SK-N-SH treated with all-trans-retinoic acid at 6 μM for 48 hours (cell line): Measurements from ENCODE around the gene FAF1.

Experiments
- ATAC-seq: fragments of 200-7000 bp; cut with Tn5 transposase; 3 replicates; pipeline ENCODE4 v1.9.1; 2020; ENCODE audit warnings: mild to moderate bottlenecking, moderate library complexity
- ARNTL ChIP-seq: fragments of 450-650 bp; formaldehyde crosslinking; IDR thresholded peaks from 2 replicates; pipeline ENCODE4 v1.5.0; 2020; ENCODE audit warnings: low read depth, mild to moderate bottlenecking, moderate library complexity, borderline replicate concordance
- BACH2 ChIP-seq: fragments of 250-450 bp; sonication (Bioruptor Pico); IDR thresholded peaks from 2 replicates; pipeline ENCODE4 v1.9.0; 2021; ENCODE audit warnings: mild to moderate bottlenecking, borderline replicate concordance
- CSDC2 ChIP-seq: fragments of 250-450 bp; sonication (Bioruptor Pico); IDR thresholded peaks from 2 replicates; pipeline ENCODE4 v1.5.0; 2020; ENCODE audit warnings: mild to moderate bottlenecking, moderate library complexity
- CSRNP3 ChIP-seq: fragments of 250-450 bp; sonication (Bioruptor Pico); IDR thresholded peaks from 2 replicates; pipeline ENCODE4 v1.5.1; 2021; ENCODE audit warnings: mild to moderate bottlenecking, moderate library complexity
- GLIS3 ChIP-seq: fragments of 250-450 bp; sonication (Bioruptor Pico); IDR thresholded peaks from 2 replicates; pipeline ENCODE4 v1.5.0; 2020; ENCODE audit warnings: mild to moderate bottlenecking, moderate library complexity
- ISL1 ChIP-seq: fragments of 250-450 bp; sonication (Bioruptor Pico); IDR thresholded peaks from 2 replicates; pipeline ENCODE4 v2.1.2; 2022; ENCODE audit warnings: mild to moderate bottlenecking, moderate library complexity
- OSR1 ChIP-seq: fragments of 250-450 bp; sonication (Bioruptor Pico); IDR thresholded peaks from 2 replicates; pipeline ENCODE4 v1.8.0; 2022; ENCODE audit warnings: moderate library complexity, mild to moderate bottlenecking, inconsistent platforms
- PATZ1 ChIP-seq: fragments of 250-450 bp; sonication (Bioruptor Pico); IDR thresholded peaks from 2 replicates; pipeline ENCODE4 v1.8.0; 2020; ENCODE audit warnings: mild to moderate bottlenecking, moderate library complexity, borderline replicate concordance
- POU6F1 ChIP-seq: fragments of 250-450 bp; sonication (Bioruptor Pico); IDR thresholded peaks from 2 replicates; pipeline ENCODE4 v1.8.0; 2021; ENCODE audit warnings: low read depth, mild to moderate bottlenecking, moderate library complexity, borderline replicate concordance
- PPARA ChIP-seq: fragments of 250-450 bp; sonication (Bioruptor Pico); IDR thresholded peaks from 2 replicates; pipeline ENCODE4 v1.5.0; 2020; ENCODE audit warnings: mild to moderate bottlenecking, borderline replicate concordance
- RARB ChIP-seq: fragments of 250-450 bp; sonication (Bioruptor Pico); IDR thresholded peaks from 2 replicates; pipeline ENCODE4 v1.8.0; 2021; ENCODE audit warnings: mild to moderate bottlenecking, moderate library complexity
- SNAI2 ChIP-seq: fragments of 250-450 bp; sonication (Bioruptor Pico); IDR thresholded peaks from 2 replicates; pipeline ENCODE4 v1.5.0; 2020; ENCODE audit warnings: mild to moderate bottlenecking, moderate library complexity
- TCF4 ChIP-seq: fragments of 250-450 bp; sonication (Bioruptor Pico); IDR thresholded peaks from 2 replicates; pipeline ENCODE4 v1.8.0; 2021; ENCODE audit warnings: mild to moderate bottlenecking, moderate library complexity, borderline replicate concordance
- TOX ChIP-seq: fragments of 250-450 bp; sonication (Bioruptor Pico); IDR thresholded peaks from 2 replicates; pipeline ENCODE4 v1.8.0; 2021; ENCODE audit warnings: mild to moderate bottlenecking, moderate library complexity, borderline replicate concordance
- ZC3H10 ChIP-seq: fragments of 250-450 bp; sonication (Bioruptor Pico); IDR thresholded peaks from 2 replicates; pipeline ENCODE4 v1.5.1; 2021; ENCODE audit warnings: mild to moderate bottlenecking, moderate library complexity
- ZFP3 ChIP-seq: fragments of 250-450 bp; sonication (Bioruptor Pico); IDR thresholded peaks from 2 replicates; pipeline ENCODE4 v1.5.0; 2020; ENCODE audit warnings: mild to moderate bottlenecking, moderate library complexity
- ZFP30 ChIP-seq: fragments of 450-650 bp; formaldehyde crosslinking; IDR thresholded peaks from 2 replicates; pipeline ENCODE4 v1.5.0; 2022; ENCODE audit warnings: mild to moderate bottlenecking, moderate library complexity
- ZNF565 ChIP-seq: fragments of 450-650 bp; formaldehyde crosslinking; conservative IDR thresholded peaks from 2 replicates; pipeline ENCODE4 v1.5.0; 2020; ENCODE audit warnings: low read depth, mild to moderate bottlenecking, moderate library complexity
- ZNF70 ChIP-seq: fragments of 450-650 bp; formaldehyde crosslinking; IDR thresholded peaks from 2 replicates; pipeline ENCODE4 v1.5.0; 2020; ENCODE audit warnings: mild to moderate bottlenecking, moderate library complexity
- ZNF8 ChIP-seq: fragments of 450-650 bp; formaldehyde crosslinking; IDR thresholded peaks from 2 replicates; pipeline ENCODE4 v1.5.0; 2020; ENCODE audit warnings: mild to moderate bottlenecking, moderate library complexity

FAF1 gene

GRCh38 chr1:50969611-50970508 lies 9.8 kb upstream of the FAF1 start, which contains the start of gene CDKN2C:
Gene CDKN2C, plus strand, starts transcription at chr1:50970245. Its CDS starts 124 bp downstream, at chr1:50970369.
- no peak for TF ChIP-seq ZFP30 (CRISPR knock-in tag)
- TF ChIP-seq GLIS3 (CRISPR knock-in tag), result no peak
- TF ChIP-seq ZNF8 (CRISPR knock-in tag), result no peak
- TF ChIP-seq RARB (CRISPR knock-in tag), result no peak
- no peak for TF ChIP-seq TCF4 (CRISPR knock-in tag)
- no peak for TF ChIP-seq ZC3H10 (CRISPR knock-in tag)
- no peak for TF ChIP-seq CSRNP3 (CRISPR knock-in tag)
- TF ChIP-seq ZNF565 (CRISPR knock-in tag), result no peak
- no peak for TF ChIP-seq CSDC2 (CRISPR knock-in tag)
- TF ChIP-seq ISL1 (CRISPR knock-in tag), result no peak
- no peak for TF ChIP-seq SNAI2 (CRISPR knock-in tag)
- no peak for TF ChIP-seq TOX (CRISPR knock-in tag)
- TF ChIP-seq, all 23 proteins: peak for 0

GRCh38 chr1:50968821-50969610 lies 8.9 kb upstream of the FAF1 start:
- TF ChIP-seq ZNF8 (CRISPR knock-in tag), result no peak
- TF ChIP-seq, all 23 proteins: peak for 0
- ATAC-seq, result peak; percentile 13

More at GRCh38 chr1:50969611-50970508, 9.8 kb upstream of the FAF1 start, which contains the start of gene CDKN2C:
- peak; percentile 64 for ATAC-seq

GRCh38 chr1:50968158-50968820 lies 8.2 kb upstream of the FAF1 start:
- ATAC-seq, result peak; percentile 83
- TF ChIP-seq SNAI2 (CRISPR knock-in tag), result no peak
- no peak for TF ChIP-seq ZFP3 (CRISPR knock-in tag)
- no peak for TF ChIP-seq ARNTL (CRISPR knock-in tag)
- no peak for TF ChIP-seq GLIS3 (CRISPR knock-in tag)
- no peak for TF ChIP-seq ZNF565 (CRISPR knock-in tag)
- no peak for TF ChIP-seq OSR1 (CRISPR knock-in tag)
- no peak for TF ChIP-seq ZNF70 (CRISPR knock-in tag)
- TF ChIP-seq BACH2 (CRISPR knock-in tag), result no peak
- no peak for TF ChIP-seq RARB (CRISPR knock-in tag)
- TF ChIP-seq, all 23 proteins: peak for 0

GRCh38 chr1:50967416-50968157 lies 7.5 kb upstream of the FAF1 start:
- TF ChIP-seq SNAI2 (CRISPR knock-in tag) (peak; percentile 66; the same call in 1 of the 2 replicates), ZNF565 (CRISPR knock-in tag) (no peak)
- ATAC-seq, result peak; percentile 11; the same call in 1 of the 3 replicates

- ATAC-seq, result no peak
- TF ChIP-seq ZC3H10 (CRISPR knock-in tag) (no peak), OSR1 (CRISPR knock-in tag) (no peak), POU6F1 (CRISPR knock-in tag) (no peak), TCF4 (CRISPR knock-in tag) (no peak), ISL1 (CRISPR knock-in tag) (no peak), CSRNP3 (CRISPR knock-in tag) (no peak), PPARA (CRISPR knock-in tag) (no peak), PATZ1 (no peak), RARB (CRISPR knock-in tag) (no peak), BACH2 (CRISPR knock-in tag) (no peak), TOX (CRISPR knock-in tag) (no peak), ZNF565 (CRISPR knock-in tag) (no peak), CSDC2 (CRISPR knock-in tag) (no peak)
Observed at GRCh38 chr1:50966991-50967390, 6.9 kb upstream of the FAF1 start.
